Fibroblast of lung (primary cell): ENCODE measurements around the gene CEP295NL. TPM values are rescaled to one million over a fixed set of nuclear protein-coding genes. Genes with fewer than 3 reads are reported as not detected.

ENCODE experiments used
- DNase-seq, 2 donors: peaks; one replicate each; pipeline versions ENCODE4 v3.0.0 to v3.0.0-alpha.2; 2010; ENCODE audit warnings: low read depth in 2 of 2
- H2AFZ ChIP-seq: 2 replicates; pipeline ENCODE4 v1.5.1; 2012; ENCODE audit warnings: low read length, control low read depth, inconsistent platforms
- H3K27ac ChIP-seq: 2 replicates; pipeline ENCODE4 v1.5.1; 2011; ENCODE audit warnings: low read length, control low read depth; ENCODE audit not compliant: insufficient read depth
- H3K27me3 ChIP-seq: 2 replicates; pipeline ENCODE4 v1.5.1; 2011; ENCODE audit warnings: mild to moderate bottlenecking, low read length; ENCODE audit not compliant: control insufficient read depth, insufficient read depth
- H3K36me3 ChIP-seq: 2 replicates; pipeline ENCODE4 v1.5.1; 2011; ENCODE audit warnings: low read length; ENCODE audit not compliant: control insufficient read depth, insufficient read depth
- H3K4me1 ChIP-seq: 2 replicates; pipeline ENCODE4 v1.5.1; 2011; ENCODE audit warnings: low read length; ENCODE audit not compliant: control insufficient read depth, insufficient read depth; ENCODE audit errors: extremely low read depth
- H3K4me2 ChIP-seq: 2 replicates; pipeline ENCODE4 v1.5.1; 2011; ENCODE audit warnings: low read length, control low read depth; ENCODE audit not compliant: insufficient read depth; ENCODE audit errors: extremely low read depth
- H3K4me3 ChIP-seq, 4 experiments: fragments of 200-600 bp in 1 of 4; sonication (generic) in 1 of 4; replicated peaks in 1 of 4; 2 replicates each; pipeline ENCODE4 v1.5.1; 2011 to 2016; ENCODE audit warnings: low read length in 4 of 4, low read depth in 3 of 4, mild to moderate bottlenecking in 3 of 4, control low read depth in 2 of 4, inconsistent platforms in 1 of 4, mixed read lengths in 1 of 4; ENCODE audit not compliant: insufficient read depth in 1 of 4; ENCODE audit errors: control extremely low read depth in 1 of 4
- H3K79me2 ChIP-seq: 2 replicates; pipeline ENCODE4 v1.5.1; 2012; ENCODE audit warnings: mild to moderate bottlenecking, low read length, inconsistent platforms; ENCODE audit not compliant: control insufficient read depth, insufficient read depth
- H3K9ac ChIP-seq: 2 replicates; pipeline ENCODE4 v1.5.1; 2011; ENCODE audit warnings: mild to moderate bottlenecking, low read length, control low read depth; ENCODE audit not compliant: insufficient read depth
- H3K9me3 ChIP-seq: 2 replicates; pipeline ENCODE4 v1.5.1; 2012; ENCODE audit warnings: low read depth, low read length; ENCODE audit not compliant: control insufficient read depth, insufficient read depth
- H4K20me1 ChIP-seq: 2 replicates; pipeline ENCODE4 v1.5.1; 2011; ENCODE audit warnings: low read length; ENCODE audit not compliant: control insufficient read depth, insufficient read depth; ENCODE audit errors: extremely low read depth
- CTCF ChIP-seq, 2 donors: IDR thresholded peaks in 1 of 2; conservative IDR thresholded peaks in 1 of 2; 1 replicate in 1 of 2; 2 replicates in 1 of 2; pipeline ENCODE4 v1.5.1; 2011 to 2012; ENCODE audit warnings: low read length in 2 of 2, control low read depth in 1 of 2, inconsistent platforms in 1 of 2, low read depth in 1 of 2, mild to moderate bottlenecking in 1 of 2
- EZH2 ChIP-seq: IDR thresholded peaks from 2 replicates; pipeline ENCODE4 v1.5.1; 2012; ENCODE audit warnings: low read length, control low read depth, mild to moderate bottlenecking; ENCODE audit errors: missing control alignments
- polyA minus RNA-seq: library from RNA; depleted of rRNA, polyadenylated mRNA; stranded (reverse); fragments of >200 nt; gene quantifications from 2 replicates; pipeline ENCODE4 v1.2.3, GENCODE V29; 2011; ENCODE audit warnings: low replicate concordance
- polyA plus RNA-seq, 2 donors: library from polyadenylated mRNA; depleted of rRNA in 1 of 2; stranded (reverse) in 1 of 2; unstranded in 1 of 2; fragments of >200 nt; gene quantifications; 2 replicates each; pipeline ENCODE4 v1.2.1, GENCODE V29; 2011 to 2012; ENCODE audit warnings: missing spikeins in 1 of 2
- total RNA-seq: library from RNA; depleted of rRNA; stranded (reverse); fragments of >200 nt; gene quantifications from 2 replicates; pipeline ENCODE4 v1.2.1, GENCODE V29; 2014

Gene CEP295NL, protein sequence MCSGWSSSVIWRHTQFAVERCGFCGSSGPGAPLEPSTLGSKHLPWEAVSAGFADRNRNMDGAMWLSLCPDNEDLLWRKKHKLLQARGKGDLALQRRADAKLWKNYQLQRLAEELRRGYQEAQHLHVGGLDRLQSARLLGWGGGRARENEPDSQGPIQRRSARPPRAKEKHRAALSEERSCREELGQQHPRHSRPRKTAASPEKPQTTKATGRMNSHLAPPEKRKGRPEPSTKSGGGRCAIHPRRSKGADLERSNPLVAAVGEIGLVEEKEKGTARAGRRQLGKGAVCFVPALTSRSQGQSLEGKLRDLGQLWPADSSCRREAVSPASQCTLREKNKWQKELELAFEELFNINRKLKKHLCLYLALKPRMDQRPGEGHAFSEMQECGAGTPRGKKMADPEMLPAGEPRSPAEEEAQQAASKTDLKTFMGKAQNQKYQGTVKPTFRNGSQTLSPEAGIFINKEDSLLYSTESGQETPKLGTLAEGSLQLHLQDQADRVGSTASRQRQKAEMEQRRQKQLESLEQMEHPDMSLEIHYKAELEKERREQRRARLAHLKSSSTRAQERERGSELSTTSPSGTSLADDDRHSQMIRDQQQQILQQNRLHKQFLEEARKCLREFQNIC
- total RNA-seq (2.3 and 2.8 TPM in 2 replicates), polyA plus RNA-seq (0.10 and 0.15 TPM in 2 replicates), polyA minus RNA-seq (0.56 TPM in 1 of 2 replicates, not detected in the other)
- 0.15 and 0.35 TPM in 2 replicates for polyA plus RNA-seq (2012)

GRCh38 chr17:78903101-78903779, at the start of gene CEP295NL:
Gene CEP295NL, minus strand, starts transcription at chr17:78903201. Its CDS starts 1,373 bp downstream, at chr17:78901828.
- DNase-seq, result peak; percentile 49 to 54
- H3K4me2 ChIP-seq, result no peak within 1 kb of the TSS
- H2AFZ ChIP-seq, result no peak within 1 kb of the TSS
- no peak within 1 kb of the TSS for H3K9ac ChIP-seq
- H3K4me1 ChIP-seq, result peaks cover 9% of the 10 kb centered on the region
- H3K79me2 ChIP-seq, result peaks cover 93% of the 10 kb centered on the region
- H3K27ac ChIP-seq, result peak within 1 kb of the TSS; percentile 30
- no peak for TF ChIP-seq CTCF (conservative IDR thresholded peaks at IDR 0.05 in 1 of 2, IDR thresholded peaks at IDR 0.05 in 1 of 2; ENCODE audit: low read depth in 1 of 2, low read length in 2 of 2)
- TF ChIP-seq EZH2, result no peak
- H3K27me3 ChIP-seq, result no peaks in the 10 kb centered on the region
- H3K9me3 ChIP-seq, result no peaks in the 10 kb centered on the region
- H3K4me3 ChIP-seq, result no peak within 1 kb of the TSS
- H3K36me3 ChIP-seq, result peaks cover 25% of the 10 kb centered on the region
- peaks cover 2% of the 10 kb centered on the region for H4K20me1 ChIP-seq

- Histone ChIP-seq H3K27ac (no peak overlapping the region), H3K4me1 (peaks cover 9% of the 10 kb centered on the region), H4K20me1 (no peaks in the 10 kb centered on the region), H3K9ac (no peak overlapping the region), H3K9me3 (peaks cover 1% of the 10 kb centered on the region), H3K27me3 (no peaks in the 10 kb centered on the region), H3K4me2 (no peak overlapping the region), H3K36me3 (no peaks in the 10 kb centered on the region), H3K4me3 (no peak overlapping the region), H2AFZ (no peak overlapping the region), H3K79me2 (no peaks in the 10 kb centered on the region)
- TF ChIP-seq CTCF (conservative IDR thresholded peaks at IDR 0.05 in 1 of 2, IDR thresholded peaks at IDR 0.05 in 1 of 2; ENCODE audit: low read depth in 1 of 2, low read length in 2 of 2) (no peak), EZH2 (no peak)
- DNase-seq, result no peak
These were observed 49.7 kb upstream of the CEP295NL start for GRCh38 chr17:78952706-78953105.
